ENCODE results near the gene OR52A1. TPM values are rescaled to one million over a fixed set of nuclear protein-coding genes. Genes with fewer than 3 reads are reported as not detected.

OR52A1 gene
- total RNA-seq, 1 experiment from 2014 or later: 0.42 TPM

DNA sequence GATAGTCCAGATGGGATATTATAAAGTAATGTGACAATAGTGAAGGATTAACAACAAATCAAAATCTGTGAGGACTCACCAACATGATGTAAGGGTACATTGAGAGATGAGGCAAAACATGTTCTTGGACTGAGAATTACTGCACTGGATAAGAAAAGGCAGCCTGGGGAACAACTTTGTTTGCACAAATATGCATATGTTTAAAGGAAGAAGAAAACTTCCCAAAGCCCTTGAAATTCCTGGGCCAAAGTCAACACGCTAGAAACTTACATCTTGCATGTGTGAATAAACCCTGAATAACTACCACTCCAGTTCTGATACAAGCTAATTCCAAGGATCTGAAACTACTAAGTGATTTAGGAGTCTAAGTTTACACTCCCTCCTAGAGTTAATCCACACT is 17.5 kb downstream of the OR52A1 start:
- Histone ChIP-seq H2AK5ac (ENCODE audit: insufficient read length, low read length) (no peak overlapping the region), H4K8ac (replicated peaks; ENCODE audit: insufficient read length, low read depth, low read length) (no peak overlapping the region), H3K79me1 (ENCODE audit: insufficient read depth, low read depth, low read length, poor library complexity, severe bottlenecking) (no peaks in the 10 kb centered on the region), H3K18ac (ENCODE audit: insufficient read length, low read depth, low read length) (no peak overlapping the region), H3K4ac (ENCODE audit: low read depth, low read length) (no peak overlapping the region), H2BK20ac (ENCODE audit: low read depth, low read length, poor library complexity, severe bottlenecking) (no peak overlapping the region), H3K4me1 (ENCODE audit: insufficient read depth, low read length) (no peaks in the 10 kb centered on the region; the same call in 1 of the 2 replicates), H2BK12ac (ENCODE audit: insufficient read length, low read depth, low read length) (no peak overlapping the region), H3K27ac (ENCODE audit: insufficient read length, low read depth, low read length) (no peak overlapping the region), H3K14ac (ENCODE audit: insufficient read depth, low read length) (no peak overlapping the region), H3K79me2 (ENCODE audit: insufficient read depth, low read length) (no peaks in the 10 kb centered on the region), H3K23ac (ENCODE audit: insufficient read length, low read depth, low read length) (no peak overlapping the region), H3K4me2 (ENCODE audit: insufficient read depth, insufficient read length, low read length) (no peak overlapping the region), H4K91ac (ENCODE audit: insufficient read length, low read depth, low read length) (no peak overlapping the region), H3T11ph (ENCODE audit: low read length) (no peak overlapping the region), H2BK5ac (ENCODE audit: insufficient read length, low read length) (no peak overlapping the region), H2AFZ (ENCODE audit: low read length) (no peak overlapping the region), H3K9ac (ENCODE audit: extremely low read depth, insufficient read length, low read length) (no peak overlapping the region), H4K5ac (ENCODE audit: insufficient read length, low read depth, low read length) (no peak overlapping the region), H2BK15ac (ENCODE audit: low read depth, low read length) (no peak overlapping the region), H4K20me1 (ENCODE audit: control insufficient read depth, insufficient read depth, insufficient read length) (no peaks in the 10 kb centered on the region), H3K27me3 (ENCODE audit: insufficient read depth, low read length) (no peaks in the 10 kb centered on the region), H2BK120ac (ENCODE audit: low read depth, low read length, poor library complexity, severe bottlenecking) (no peak overlapping the region), H3K56ac (ENCODE audit: insufficient read length, low read depth, low read length) (no peak overlapping the region), H3K9me3 (ENCODE audit: control insufficient read depth, low read depth, low read length) (no peaks in the 10 kb centered on the region), H3K23me2 (ENCODE audit: insufficient read length, low read depth, low read length, poor library complexity, severe bottlenecking) (no peaks in the 10 kb centered on the region)
- H3K27ac Mint-ChIP-seq: no peak overlapping the region; a peak in 1 of 7 replicates
- no peak for TF ChIP-seq CTCF (conservative IDR thresholded peaks at IDR 0.05)
- H3K9me3 Mint-ChIP-seq: no peaks in the 10 kb centered on the region
- WGBS (ENCODE audit: extremely low coverage, insufficient read length, low lambda C conversion rate): no CpG with 5 or more reads among the region's 1 CpG
- H3K4me3 Mint-ChIP-seq: no peak overlapping the region
- H3K4me1 Mint-ChIP-seq: peaks cover 29 to 31% of the 10 kb centered on the region in 2 experiments
- H3K36me3 Mint-ChIP-seq (ENCODE audit: insufficient read depth in 1 of 3, low read depth in 3 of 3): no peaks in the 10 kb centered on the region
- H3K27me3 Mint-ChIP-seq (ENCODE audit: low read depth): no peaks in the 10 kb centered on the region
- no peak for DNase-seq

Data from H9 (cell line).